Measurements from ENCODE around the gene CEPT1. TPM values are rescaled to one million over a fixed set of nuclear protein-coding genes. Genes with fewer than 3 reads are reported as not detected.
A peak's percentile ranks its signal among the peaks of the same experiment; 100 is the strongest.

CEPT1 gene
- total and polyA plus RNA-seq, 10 of the 15 experiments (the other 5 are each of a cell fraction or from before 2014, with no cell fraction given) = 29.4 to 77.9 (median 54.8) TPM

- TF ChIP-seq RAD21 (IDR thresholded peaks at IDR 0.05; ENCODE audit: insufficient read depth, low read depth, low read length) (peak; percentile 66), POLR2AphosphoS2 (IDR thresholded peaks at IDR 0.05; ENCODE audit: low read depth, low read length) (peak; percentile 63; the same call in 1 of the 2 replicates), POLR2A (IDR thresholded peaks at IDR 0.05; ENCODE audit: low read depth, low read length) (peak; percentile 62), RAD51 (IDR thresholded peaks at IDR 0.05) (peak; percentile 67), CBFB (IDR thresholded peaks at IDR 0.05; ENCODE audit: low read depth) (peak; percentile 99), CUX1 (IDR thresholded peaks at IDR 0.05; ENCODE audit: insufficient replicate concordance, low read depth, low read length) (peak; percentile 100), KLF5 (IDR thresholded peaks at IDR 0.05; ENCODE audit: partially characterized antibody) (peak; percentile 46), NBN (IDR thresholded peaks at IDR 0.05) (peak; percentile 99), ASH2L (IDR thresholded peaks at IDR 0.05; ENCODE audit: borderline replicate concordance, low read depth) (0 out of 2 replicates have a peak, but pooled peaks have one; percentile 55), YY1 (IDR thresholded peaks at IDR 0.05; ENCODE audit: low read depth, low read length) (peak; percentile 73; the same call in 1 of the 2 replicates), TCF7 (IDR thresholded peaks at IDR 0.05; ENCODE audit: borderline replicate concordance) (peak; percentile 18; the same call in 1 of the 2 replicates), TCF12 (IDR thresholded peaks at IDR 0.05; ENCODE audit: low read depth, low read length) (peak; percentile 97), SMC3 (IDR thresholded peaks at IDR 0.05; ENCODE audit: borderline replicate concordance, low read length) (no peak; the same call in none of the 2 replicates), POU2F2 (IDR thresholded peaks at IDR 0.05; ENCODE audit: borderline replicate concordance, low read depth, low read length) (peak; percentile 95; the same call in 2 of the 3 replicates), POLR2AphosphoS5 (IDR thresholded peaks at IDR 0.05; ENCODE audit: low read length) (peak; percentile 64), SIX5 (IDR thresholded peaks at IDR 0.05; ENCODE audit: low read depth, low read length, severe bottlenecking) (peak; percentile 15), ZBTB4 (CRISPR knock-in tag; IDR thresholded peaks at IDR 0.05) (0 out of 2 replicates have a peak, but pooled peaks have one; percentile 2), NKRF (conservative IDR thresholded peaks at IDR 0.05) (no peak)
- TF ChIP-seq, protein P1, sequence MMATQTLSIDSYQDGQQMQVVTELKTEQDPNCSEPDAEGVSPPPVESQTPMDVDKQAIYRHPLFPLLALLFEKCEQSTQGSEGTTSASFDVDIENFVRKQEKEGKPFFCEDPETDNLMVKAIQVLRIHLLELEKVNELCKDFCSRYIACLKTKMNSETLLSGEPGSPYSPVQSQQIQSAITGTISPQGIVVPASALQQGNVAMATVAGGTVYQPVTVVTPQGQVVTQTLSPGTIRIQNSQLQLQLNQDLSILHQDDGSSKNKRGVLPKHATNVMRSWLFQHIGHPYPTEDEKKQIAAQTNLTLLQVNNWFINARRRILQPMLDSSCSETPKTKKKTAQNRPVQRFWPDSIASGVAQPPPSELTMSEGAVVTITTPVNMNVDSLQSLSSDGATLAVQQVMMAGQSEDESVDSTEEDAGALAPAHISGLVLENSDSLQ (IDR thresholded peaks at IDR 0.05) = peak; percentile 62; the same call in 1 of the 2 replicates
Observed at GRCh38 chr1:111221633-111222291, 81.7 kb downstream of the CEPT1 start (continued).

All from GM12878 (cell line).